Retina (tissue), 1 donor: ENCODE measurements around the gene DLST.

Experiments
- DNase-seq: peaks from one replicate; pipeline ENCODE4 v3.0.0-alpha.2; 2016

The DLST gene

DNA sequence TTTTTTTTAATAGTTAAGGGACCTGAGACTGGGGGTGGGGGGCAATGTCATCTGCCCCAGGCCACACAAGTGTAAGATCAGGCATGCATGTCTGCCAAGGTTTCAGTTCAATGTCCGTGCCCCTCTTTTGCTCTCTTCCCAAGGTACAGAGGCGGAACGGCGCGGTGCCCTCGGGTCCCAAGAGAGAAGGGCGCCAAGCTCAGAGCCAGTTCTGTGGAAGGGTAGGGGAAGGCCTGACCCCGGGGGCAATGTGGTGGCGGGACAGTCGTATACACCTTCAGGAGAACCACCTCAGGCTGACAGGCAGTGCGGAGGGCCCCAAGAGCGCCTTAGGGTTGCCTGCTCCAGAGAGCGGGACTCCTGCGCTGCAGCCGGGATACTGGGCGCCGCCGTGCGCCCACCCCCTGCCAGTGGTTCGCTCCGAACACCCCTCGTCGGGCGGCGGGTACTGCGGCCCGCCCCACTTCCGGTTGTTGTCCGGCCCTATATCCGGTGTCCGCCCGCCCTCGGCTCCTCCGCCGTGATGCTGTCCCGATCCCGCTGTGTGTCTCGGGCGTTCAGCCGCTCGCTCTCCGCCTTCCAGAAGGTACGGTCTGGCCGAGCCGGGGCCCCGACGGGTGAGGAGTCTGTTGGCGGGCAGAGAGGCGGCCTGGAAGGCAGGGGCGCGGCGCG is at the start of gene DLST:
TSS of gene DLST (plus strand) at position 486 of the 672 bp plus-strand sequence. CDS start at position 524, 38 bp downstream.
- peak; percentile 98 for DNase-seq

GRCh38 chr14:74832849-74833248 is 48.9 kb upstream of the DLST start:
- DNase-seq: no peak

GRCh38 chr14:74834692-74835392 is 46.9 kb upstream of the DLST start:
- no peak for DNase-seq

- no peak for DNase-seq
Measured at GRCh38 chr14:74835645-74836250, 46.0 kb upstream of the DLST start.

GRCh38 chr14:74836251-74836960 is 45.3 kb upstream of the DLST start:
- DNase-seq: no peak

DNA sequence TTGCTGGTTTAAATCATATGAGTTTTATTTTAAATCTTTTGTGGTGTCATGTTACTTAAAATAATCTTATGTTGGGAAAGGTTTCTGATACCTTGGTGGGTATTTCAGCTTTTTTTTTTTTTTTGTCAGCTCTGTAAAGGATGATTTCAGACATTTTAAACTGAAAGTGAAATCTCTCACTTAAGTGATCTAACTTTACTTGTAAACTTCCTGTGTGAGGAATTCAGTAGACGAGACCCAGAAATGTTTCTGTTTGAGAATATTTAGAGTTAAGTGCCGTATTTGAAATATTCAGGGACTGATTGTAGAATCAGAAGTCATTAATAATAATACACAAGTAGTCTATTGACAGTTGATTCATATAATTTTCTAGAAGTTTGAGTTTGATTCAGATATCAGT is 43.5 kb upstream of the DLST start:
- DNase-seq: no peak

- DNase-seq: no peak
Measured at GRCh38 chr14:74840603-74841030, 41.1 kb upstream of the DLST start.

DNA sequence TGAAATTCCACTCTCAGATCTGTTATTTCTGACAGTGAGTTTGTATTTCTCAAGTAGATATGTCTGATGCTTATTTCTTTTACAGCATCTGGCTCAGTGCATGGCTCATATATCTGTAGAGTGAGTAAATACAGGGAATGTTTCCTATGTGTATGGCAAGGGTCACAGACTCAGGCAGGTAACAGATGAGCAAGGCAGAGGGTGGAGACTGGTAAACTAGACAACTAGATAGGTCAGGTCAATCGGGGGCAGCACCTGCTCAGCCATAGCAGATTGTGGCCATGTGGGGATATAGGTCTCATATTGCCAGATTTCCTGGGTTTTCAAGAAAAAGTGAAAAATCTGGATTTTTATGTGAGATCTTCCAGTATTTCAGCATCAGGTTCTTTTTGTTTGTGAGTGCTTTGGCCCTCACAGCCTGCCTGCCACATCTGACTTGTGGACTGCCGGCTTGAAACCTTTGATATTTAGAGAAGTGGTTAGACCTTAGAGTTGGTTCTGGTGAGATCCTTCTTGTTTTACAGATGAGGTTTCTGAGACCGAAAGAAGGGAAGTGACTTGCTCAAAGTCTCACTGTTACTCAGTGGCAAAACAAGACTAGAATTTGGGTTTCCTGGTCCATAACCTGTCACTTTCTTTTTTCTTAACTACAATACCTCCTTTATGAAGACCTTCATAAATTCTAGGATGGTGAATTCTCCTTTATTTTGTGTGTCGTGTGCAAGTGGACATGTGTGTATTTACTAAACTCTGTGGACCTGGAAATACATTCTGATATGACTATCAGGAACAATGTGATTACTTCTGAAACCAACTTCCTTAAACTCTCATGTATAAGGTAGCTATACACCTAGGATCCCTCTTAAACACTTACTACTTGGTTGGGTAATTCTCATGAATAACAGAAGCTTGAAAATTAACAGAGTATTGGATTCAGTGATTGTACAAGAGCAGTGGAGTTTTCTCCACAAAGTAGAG is 40.2 kb upstream of the DLST start:
- no peak for DNase-seq

- no peak for DNase-seq
Measured at GRCh38 chr14:74843653-74844052, 38.1 kb upstream of the DLST start.

DNA sequence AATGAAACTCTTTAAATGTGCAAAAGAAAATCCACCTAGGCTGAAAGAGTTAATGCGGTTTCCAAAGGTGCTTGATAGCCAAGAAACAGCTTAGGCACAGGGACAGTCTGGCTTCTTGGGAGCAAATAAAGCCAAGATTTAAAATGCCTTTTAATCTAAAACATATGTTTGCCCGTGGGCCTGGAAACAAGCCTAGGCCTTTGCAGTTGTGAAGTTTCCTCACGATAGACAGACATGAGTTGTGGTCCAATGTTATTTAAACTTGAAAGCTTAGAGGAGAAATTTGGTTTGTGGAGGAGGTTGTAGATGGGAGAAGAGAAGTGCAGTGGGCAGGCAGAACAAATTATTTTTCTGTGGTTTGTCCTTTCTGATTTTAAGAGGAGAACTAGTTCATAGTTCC is 35.5 kb upstream of the DLST start:
- DNase-seq: no peak

DNA sequence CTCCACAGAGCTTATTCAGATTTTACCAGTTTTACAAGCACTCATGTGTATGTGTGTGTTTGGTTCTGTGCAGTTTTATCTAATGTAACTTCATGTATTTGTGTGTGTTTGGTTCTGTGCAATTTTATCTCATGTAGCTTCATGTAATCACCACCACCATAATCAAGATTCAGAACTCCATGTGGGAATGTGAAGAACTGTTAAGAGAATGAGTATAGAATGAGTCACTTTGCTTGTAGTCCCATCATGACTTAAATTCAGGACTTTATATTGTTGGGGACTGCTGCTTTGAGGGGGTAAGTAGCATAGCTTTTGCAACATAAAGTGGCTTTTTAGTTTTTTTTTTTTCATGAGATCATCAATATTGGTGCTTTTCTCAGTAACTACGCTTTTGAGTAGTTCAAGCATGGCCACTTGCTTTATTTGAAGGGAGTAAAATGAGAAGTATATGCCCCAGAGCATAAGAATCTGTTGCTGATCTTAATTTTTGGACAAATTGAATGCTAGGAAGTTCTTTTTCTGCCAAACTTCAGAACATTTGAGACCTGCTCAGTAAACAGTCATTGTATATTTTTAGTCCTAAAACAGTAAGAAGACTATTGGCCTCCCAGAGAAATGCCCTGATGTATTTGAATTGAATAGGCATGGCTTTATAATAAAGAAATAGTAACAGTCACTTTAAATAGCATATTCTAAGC is 34.6 kb upstream of the DLST start:
- no peak for DNase-seq

GRCh38 chr14:74848768-74849167 is 32.9 kb upstream of the DLST start:
- no peak for DNase-seq

DNA sequence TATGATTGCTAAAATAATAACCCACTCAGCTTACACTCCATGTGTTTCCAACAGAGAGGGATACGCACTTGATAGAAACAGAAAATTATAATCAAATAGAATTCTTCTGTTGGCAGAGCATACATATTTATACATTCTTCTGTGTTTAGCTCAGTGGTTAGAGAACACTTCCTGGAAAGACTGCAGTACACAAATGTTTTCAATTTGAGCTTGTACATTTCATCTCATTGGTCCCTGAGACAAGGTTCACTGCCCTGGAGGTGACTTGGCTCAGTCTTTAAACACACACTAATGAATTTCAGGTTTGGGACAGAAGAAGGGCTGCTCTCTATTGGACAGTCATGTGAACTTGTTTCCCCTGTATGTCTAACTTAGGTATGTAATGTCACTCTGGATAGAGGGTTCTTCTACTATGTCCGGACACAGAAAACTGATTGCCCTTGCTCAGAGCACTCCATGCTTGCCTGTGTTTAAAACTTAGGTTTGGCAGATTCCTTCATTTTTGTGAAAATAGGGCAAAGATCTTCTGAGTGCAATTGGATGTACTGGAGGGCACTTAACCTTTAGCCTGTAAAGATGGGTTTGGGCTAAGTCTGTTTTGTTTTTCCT is 28.7 kb upstream of the DLST start:
- DNase-seq: no peak

DNA sequence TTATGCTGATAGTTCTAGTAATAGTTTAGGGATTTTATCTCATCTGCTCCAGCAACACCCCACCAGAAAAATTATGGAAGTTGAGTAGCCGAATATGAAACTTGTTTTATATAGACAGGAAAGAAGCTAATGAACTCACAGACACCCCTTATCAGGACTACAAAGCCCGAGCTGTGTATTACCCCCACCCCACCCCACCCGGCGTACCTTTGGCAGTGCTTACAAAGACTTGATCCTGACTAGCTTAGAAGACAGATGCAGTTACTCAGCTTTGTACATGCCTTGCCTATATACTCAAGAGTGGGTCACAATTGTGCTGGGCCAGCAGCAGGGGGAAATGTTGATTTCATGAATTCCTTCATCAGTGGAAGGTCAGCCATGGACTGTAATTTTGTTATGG is 28.1 kb upstream of the DLST start:
- DNase-seq: no peak

DNA sequence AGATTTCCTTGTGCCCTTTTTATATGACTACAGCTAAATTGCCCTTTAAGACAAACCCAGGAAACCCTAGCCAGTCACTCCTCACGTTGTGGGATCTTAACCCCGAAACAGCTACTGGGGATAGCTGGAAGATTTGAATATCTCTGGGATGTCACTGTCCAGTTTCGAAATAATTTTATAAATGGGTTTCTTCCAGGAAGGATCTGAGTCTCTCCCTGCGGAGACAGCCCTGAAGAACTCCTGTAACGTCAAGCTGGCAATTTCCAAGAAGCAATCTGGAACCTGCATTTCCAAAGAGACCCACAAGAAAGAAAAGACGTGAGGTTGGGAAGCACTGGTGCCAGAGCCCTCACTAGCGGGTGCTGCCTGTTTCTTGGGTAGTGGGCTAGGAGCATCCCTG is 26.7 kb upstream of the DLST start:
- no peak for DNase-seq

- DNase-seq: no peak
Measured at GRCh38 chr14:74855945-74856344, 25.8 kb upstream of the DLST start.

DNA sequence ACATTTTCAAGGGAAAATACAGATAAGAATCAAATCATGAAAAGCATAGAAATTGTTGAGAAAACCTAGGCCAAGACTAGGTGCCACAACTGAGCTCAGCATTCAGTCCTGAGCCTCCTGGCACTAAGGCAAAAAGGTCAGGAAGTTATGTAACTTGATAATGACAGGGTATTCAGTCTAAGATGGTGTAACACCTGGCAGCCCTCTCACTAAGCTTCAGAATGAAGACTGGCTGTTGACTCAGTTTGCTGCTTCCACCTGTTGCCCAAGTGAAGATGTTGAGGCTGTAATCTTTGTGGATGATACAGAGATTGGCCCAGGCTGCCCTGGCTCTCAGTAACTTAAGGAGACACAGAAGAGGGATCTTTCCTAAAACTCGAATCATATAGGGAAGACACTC is 25.4 kb upstream of the DLST start:
- DNase-seq: no peak

- DNase-seq: no peak
Measured at GRCh38 chr14:74858022-74858421, 23.7 kb upstream of the DLST start.

GRCh38 chr14:74859757-74860552 is 21.8 kb upstream of the DLST start:
- DNase-seq: no peak
